ENCODE results near the gene ZRSR2. TPM values are rescaled to one million over a fixed set of nuclear protein-coding genes. Genes with fewer than 3 reads are reported as not detected.
A peak's percentile ranks its signal among the peaks of the same experiment; 100 is the strongest.
"Not testable (repeated sequence)": the region's sequence is repeated elsewhere in the genome, so short reads cannot be mapped to it uniquely, and the experiment has no call there.

ZRSR2 gene
- polyA plus RNA-seq, 4 donors = 12.3 to 19.9 (median 16.3) TPM

DNA sequence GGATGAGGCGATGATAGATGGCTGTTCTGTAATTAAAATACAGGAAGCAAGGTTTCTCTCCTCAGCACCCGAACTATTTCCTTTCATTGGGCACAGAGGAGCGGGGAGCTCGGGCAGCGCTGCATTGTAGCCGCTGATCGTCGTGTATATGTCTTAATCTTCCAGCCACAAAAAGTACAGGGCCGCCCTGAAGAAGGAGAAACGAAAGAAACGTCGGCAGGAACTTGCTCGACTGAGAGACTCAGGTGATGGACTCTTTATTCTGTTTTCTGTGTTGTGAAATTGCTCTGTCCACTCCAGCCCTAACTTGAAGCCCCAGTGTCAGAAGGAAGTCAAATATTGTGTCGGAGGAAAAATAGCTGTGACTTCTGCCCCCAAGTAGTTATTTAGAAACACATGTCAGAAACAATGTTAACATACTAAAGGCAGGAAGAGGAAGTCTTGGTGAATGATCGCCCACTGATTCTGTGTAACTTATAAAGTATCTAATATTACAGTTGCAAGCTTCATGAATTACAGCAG lies 546 bp downstream of the ZRSR2 start:
- peak in 2 of 4 donors; percentile 21 to 26 for DNase-seq (ENCODE audit: low read depth in 4 of 4, low spot score in 2 of 4)

DNA sequence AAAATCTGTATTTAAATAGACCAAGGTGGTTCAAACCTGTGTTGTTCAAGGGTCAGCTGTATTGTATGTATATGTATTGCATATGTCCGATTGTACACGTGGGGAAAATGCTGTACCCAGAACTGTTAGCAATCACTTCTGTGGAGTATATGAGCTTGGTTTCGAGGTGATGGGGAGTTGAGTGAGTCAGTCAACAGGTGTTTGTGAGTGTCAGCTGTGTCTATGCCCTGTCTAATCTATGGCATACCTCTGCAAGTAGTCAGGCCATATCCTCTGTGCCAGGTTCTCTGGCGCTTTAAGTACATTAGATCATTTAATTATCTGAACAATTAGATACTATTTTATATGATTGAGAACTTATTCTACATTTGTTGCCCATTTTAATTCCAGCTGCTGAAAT lies 7.4 kb downstream of the ZRSR2 start:
- no peak for DNase-seq (ENCODE audit: low read depth in 4 of 4, low spot score in 2 of 4)

DNA sequence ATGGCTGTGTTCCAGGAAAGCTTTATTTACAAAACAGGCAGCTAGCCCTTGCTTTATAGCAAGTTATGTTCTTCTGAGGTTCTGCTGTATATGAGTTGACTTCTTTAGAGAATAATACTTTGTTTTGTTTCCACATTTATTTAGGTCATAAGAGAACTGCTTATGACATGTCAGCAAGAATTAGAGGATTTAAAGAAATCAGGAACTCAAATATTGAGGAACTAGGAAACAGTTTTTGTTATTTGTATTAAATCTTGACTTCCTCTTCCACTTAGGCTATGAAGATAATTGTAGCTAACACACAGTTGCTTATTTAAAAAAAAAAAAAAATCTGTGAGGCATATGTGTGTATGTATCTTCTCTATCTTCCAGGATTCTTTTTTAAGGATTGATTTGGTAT lies 14.3 kb downstream of the ZRSR2 start:
- no peak for DNase-seq (ENCODE audit: low read depth in 4 of 4, low spot score in 2 of 4)

DNA sequence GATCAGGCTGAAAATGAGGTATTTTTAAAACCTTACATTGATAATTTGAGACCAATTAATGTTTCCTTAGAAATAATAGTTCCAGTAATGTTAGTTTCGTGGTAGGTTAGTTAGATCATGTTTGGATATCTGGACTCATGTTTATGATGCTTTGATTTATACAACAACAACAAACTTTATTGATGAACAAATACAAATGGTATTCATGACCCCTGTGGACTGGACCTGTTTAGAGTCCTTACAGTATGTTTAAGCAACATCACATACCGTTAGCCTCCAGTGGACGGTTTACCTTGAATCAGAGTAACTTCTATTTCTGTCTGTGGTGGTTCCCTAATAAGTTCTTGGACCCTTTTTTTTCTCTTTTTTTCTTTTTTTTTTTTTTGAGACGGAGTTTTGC lies 18.0 kb downstream of the ZRSR2 start:
- DNase-seq (ENCODE audit: low read depth in 4 of 4, low spot score in 2 of 4) = no peak

DNA sequence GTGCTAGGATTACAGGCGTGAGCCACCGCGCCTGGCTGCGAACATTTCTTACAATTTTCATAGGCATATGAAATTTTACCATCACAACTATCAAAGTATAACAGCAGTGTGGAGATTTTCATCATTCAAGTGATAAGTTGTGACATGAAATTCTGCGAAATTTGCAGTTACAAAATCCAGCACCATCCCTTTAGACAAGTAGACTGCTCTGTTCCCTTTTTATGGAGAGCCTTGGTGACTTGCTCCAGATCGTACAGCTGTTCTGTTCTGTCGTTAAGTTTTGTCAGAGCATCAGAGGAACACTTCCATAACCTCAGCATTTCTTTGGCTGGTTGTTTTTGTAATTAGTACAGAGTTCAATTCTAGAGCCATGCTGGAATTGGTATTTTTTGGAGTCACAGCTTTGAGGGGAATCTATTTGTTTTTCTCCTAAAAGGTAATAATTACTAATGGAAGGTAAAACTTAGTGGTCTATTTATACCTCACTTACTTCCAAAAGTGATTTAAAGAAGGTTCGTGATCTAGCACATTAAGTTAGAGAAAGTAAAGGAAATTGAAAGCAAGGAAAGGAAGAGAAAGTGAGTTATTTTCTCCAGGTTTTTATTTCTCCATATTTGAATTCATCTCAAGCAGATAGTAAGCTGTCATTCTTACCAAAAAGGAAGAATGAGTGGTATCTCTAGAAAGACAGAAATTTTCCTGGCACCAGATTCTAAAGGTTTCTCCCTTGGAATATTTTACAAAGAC lies 22.1 kb downstream of the ZRSR2 start:
- no peak for DNase-seq (ENCODE audit: low read depth in 4 of 4, low spot score in 2 of 4)

DNA sequence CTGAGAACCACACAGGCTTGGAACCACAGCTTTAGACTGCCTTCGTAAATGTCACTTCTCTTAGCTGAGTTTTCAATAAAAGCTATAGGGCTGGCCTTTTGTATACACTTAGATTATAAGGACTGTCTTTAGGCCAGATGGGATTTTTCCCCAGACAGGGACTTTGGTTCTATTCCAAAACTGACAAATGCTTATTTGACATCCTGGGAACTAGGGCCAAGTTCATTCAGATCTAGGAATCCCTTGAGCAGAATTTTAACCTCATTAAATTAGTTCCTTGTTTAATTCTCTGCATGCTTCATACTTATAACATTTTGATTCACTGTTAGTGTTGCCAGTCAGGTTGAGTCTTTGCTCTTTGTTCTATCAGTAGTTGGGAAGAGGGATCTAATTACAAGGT lies 23.1 kb downstream of the ZRSR2 start:
- DNase-seq (ENCODE audit: low read depth in 4 of 4, low spot score in 2 of 4) = no peak

DNA sequence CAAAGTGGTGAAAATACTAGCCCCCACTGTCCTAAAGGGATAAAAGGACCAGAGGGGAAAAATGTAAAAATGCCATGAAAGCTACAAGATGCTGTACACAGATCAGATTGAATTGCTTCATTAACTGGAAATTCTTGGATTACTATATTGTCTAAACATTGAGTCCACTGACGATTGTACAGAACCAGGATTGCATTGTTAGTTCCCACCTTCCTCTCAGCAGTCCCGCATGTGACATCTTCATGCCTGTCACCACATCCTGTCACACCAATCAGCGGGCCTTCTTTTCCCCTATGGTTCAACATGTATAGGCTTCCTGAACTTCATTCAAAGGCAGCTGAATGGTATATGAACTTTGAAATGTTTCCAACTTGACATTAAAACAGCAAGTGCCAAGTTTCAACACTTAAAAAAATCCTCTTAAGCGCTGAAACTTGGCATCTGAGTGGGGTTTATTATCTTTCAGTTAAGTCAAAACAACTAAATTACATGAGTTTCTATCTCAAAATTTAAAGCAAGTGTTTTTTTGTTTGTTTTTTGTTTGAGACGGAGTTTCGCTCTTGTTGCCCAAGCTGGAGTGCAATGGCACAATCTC lies 24.6 kb downstream of the ZRSR2 start:
- no peak for DNase-seq (ENCODE audit: low read depth in 4 of 4, low spot score in 2 of 4)

DNA sequence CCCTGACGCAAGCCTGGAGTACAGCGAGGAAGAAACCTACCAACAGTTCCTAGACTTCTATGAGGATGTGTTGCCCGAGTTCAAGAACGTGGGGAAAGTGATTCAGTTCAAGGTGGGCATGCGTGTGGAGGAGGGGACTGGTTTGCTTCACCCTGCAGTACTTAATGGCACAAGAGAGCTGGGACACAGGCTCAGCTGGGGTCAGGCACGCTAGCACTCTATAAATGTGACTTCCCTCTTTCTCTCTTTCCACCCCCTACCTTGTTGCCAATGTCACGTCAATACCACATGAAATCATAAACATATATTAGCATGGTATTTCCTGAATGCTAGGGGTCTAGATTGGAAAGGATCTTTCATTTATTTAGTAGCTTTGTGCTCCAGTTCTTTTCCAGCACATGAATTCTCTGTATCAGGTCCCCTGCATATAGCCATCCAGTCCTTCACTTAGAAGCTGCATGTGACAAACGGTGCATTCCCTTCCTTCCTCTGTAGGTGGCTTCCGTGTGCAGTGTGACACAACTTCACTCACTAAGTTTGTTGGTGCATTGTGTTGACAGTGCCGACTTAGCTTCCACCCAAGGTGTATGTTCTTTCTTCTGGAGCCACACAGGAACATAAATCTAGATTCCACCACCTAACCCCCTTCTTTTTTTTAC lies 25.6 kb downstream of the ZRSR2 start:
- DNase-seq (ENCODE audit: low read depth in 4 of 4, low spot score in 2 of 4) = peak in 1 of 4 donors; percentile 8

DNA sequence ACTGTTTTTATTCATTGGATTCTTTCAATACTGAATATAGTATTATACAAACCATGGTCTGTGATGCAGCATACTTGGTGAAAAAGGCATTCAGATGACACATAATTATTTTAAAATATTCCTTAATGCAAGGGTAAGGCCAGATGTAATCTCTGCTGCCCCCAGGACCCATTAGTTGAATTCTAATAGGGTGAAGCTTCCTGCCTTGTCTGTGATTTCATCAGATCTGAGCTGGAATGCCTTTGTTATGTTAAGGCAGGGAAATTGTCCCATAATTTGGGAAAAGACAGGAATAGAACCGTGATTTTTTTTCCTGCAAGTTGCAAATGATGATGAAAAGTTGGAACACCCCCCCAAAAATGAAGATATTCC lies 26.1 kb downstream of the ZRSR2 start:
- no peak for DNase-seq (ENCODE audit: low read depth in 4 of 4, low spot score in 2 of 4)

DNA sequence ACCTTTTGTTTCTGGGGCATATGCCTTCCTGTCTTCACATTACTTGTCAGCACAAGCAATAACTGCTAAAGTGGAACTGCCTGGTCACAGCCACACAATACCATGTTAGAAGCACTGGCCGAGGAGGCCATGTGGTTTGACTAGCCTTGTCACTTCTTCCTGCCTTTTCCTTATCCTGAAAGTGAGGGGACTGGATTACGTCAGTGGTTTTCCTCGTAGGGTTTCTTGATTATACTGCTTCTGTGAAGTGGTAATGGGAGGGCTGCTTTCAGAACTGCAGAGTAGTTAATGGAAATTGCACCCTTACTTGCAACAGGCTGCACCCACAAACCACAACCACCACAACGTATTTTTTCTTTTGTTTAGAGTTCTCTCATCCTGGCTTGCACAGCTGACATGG lies 26.6 kb downstream of the ZRSR2 start:
- DNase-seq (ENCODE audit: low read depth in 4 of 4, low spot score in 2 of 4) = no peak

DNA sequence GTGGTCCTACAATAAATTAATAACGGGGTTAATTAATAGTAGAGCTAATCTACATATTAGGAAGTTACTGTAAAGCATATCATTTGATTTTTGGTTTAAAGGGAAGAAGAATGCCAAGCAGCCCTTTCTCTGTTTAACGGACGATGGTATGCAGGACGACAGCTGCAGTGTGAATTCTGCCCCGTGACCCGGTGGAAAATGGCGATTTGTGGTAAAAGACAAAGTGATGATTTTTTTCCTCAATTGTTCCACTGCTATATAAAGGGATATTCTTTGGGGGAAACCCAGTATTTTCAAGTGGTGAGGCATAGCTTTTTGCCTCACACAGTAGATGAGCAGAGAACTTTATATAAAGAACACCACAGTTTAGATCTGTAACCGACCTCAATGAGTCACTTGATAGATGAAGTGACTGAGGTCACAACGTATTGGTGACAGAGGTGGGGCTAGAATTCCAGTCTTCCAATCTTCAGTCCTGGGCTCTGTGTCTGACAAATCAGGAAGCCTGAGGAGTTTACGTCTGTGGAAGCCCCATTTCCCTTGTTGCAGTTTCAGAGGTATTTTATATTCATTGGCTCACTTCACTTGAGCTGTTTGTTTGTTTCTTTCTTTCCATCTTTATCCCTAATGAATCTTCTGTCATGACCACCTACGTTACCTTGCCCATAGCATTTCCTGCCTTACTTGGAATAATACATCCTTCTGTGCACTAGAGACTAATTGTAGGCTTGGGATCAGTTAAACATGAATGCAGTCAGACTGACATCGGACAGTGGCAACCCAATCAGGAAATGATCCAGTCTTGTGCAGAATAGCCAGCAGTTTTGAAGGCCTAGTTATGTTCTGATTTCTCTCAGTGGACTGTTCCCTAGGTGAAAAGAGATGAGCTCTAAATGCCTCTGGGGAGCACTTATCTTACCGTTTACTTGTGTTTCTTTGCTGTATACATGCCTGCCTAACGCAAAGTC lies 30.1 kb downstream of the ZRSR2 start:
- DNase-seq (ENCODE audit: low read depth in 4 of 4, low spot score in 2 of 4) = no peak

DNA sequence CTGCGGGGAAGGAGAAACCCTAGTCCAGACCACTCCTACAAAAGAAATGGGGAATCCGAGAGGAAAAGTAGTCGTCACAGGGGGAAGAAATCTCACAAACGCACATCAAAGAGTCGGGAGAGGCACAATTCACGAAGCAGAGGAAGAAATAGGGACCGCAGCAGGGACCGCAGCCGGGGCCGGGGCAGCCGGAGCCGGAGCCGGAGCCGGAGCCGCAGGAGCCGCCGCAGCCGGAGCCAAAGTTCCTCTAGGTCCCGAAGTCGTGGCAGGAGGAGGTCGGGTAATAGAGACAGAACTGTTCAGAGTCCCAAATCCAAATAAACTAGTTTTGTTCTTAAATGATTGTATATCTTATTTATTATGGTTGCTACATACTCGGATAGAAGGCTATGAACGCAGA lies 32.6 kb downstream of the ZRSR2 start:
- DNase-seq (ENCODE audit: low read depth in 4 of 4, low spot score in 2 of 4) = no peak

DNA sequence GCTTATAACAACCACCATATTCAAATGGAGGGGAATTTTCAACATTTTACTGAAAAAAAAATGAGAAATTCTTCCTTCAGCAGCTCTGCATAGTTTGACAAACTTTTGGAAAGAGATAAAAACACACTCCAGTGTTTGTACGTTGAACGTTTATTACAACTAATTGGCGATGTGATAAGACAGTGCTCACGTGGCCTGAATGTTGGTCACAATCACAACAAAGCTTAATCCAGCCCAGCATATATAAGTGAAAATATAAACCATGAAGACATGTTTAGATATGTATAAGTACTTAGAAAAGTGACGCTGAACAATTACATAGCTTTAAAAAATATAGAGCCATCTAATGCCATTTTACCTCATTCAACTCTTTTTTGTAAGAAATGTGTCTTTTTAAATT lies 35.7 kb downstream of the ZRSR2 start:
- DNase-seq (ENCODE audit: low read depth in 4 of 4, low spot score in 2 of 4) = no peak

DNA sequence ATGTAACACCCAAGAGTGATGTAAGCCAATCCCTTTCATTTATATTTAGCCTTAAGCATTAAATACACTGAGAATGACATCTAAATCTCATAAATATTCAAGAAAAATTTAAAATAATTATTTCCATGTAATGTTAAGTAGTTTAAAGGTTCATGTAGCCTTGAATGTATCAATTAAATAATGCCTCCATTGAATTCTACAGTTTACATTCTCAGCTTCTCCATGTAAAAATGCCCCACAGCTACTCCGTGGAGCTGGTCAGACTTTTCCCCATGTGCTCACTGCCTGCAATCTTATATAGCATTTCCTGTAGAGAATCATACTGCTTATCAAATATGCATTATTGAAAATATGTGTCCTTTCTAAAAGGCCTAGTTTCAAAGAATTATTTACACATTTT lies 38.9 kb downstream of the ZRSR2 start:
- no peak for DNase-seq (ENCODE audit: low read depth in 4 of 4, low spot score in 2 of 4)

DNA sequence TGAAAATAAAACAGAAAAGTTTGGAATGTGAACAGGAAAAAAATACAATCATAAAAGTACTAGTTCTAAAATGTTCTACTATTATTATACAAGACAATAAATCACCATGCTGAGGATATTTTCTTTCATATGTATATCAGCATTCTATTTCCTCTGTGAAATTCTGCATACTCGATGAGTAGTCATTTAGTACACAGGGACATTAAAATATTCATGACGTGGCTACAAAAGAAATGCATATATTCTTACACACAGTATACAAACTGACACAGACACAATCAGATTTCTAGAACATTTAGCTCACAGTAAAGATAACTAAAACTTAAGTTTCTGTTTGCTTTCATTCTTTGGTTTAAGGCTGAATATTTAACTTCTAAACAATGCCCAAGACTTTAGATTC lies 41.1 kb downstream of the ZRSR2 start:
- not testable (repeated sequence) for DNase-seq (ENCODE audit: low read depth in 4 of 4, low spot score in 2 of 4)

DNA sequence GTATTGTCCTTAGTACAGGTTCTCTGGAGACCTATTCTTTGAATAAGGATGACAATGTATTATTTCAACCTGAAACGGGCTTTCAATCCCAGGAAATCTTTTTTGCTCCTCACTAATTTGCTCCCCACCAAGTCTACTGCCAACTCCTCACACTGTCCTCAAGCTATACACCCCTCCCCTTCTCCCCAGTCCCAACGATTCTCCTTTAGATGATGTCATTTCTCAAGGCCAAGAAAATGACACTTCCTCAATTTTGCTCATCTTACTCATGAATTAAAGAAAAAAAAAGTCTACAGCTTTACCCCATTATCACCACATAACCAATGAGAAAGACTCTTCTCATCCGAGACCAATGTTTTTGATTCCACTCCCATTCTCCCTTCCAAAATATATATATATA lies 43.8 kb downstream of the ZRSR2 start:
- no peak for DNase-seq (ENCODE audit: low read depth in 4 of 4, low spot score in 2 of 4)

DNA sequence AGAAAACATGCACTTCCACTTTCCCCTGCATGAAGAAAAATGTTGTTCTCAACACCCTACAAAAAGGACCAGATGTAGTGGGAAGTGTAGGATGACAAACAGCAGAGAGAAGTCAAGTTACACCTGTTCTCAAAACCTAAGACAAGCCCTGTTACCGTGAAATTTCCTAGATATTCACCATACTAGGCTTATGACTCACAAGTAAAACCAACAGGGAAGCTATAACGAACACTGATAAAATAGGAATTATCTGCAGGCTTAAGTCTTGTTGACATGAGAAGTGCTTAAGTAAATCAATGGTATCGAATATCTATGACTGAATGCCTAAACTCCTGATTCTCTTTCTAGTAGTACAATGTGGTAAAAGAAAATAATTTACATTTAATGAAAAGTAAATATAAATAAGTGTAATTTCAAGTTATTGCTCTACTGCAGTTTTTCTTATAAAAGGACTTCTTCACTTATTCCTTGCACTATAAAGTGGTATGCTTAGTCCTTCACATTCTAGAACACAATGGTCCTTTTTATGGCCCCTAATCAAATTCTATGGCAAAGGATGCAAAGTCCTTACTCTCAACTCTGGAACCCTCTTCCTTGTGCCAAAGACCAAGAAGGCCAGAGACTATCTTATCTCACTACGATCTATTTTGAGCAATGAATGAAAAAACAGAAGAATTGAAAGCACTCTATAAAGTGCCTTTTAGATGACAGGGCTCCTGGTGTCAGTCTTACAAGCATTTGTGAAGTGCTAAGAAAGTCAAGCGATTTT lies 44.7 kb downstream of the ZRSR2 start:
- DNase-seq (ENCODE audit: low read depth in 4 of 4, low spot score in 2 of 4) = no peak

DNA sequence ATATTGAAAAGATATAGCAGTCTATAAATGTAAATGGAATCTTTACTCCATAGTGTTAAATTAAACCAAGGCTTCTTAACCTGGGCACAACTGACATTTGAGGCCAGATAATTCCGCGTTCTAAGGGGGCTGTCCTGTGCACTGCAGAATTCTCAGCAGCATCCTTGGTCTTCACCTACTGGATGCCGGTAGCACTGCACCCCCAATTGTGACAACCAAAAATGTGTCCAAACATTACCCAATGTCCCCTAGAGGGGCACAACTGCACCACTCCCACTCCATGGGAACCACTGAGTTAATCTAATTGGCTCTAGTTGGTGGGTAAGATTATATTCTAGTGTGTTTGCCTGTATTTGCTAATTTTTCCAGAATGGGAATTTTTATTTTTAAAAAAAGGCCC lies 47.7 kb downstream of the ZRSR2 start:
- DNase-seq (ENCODE audit: low read depth in 4 of 4, low spot score in 2 of 4) = no peak

DNA sequence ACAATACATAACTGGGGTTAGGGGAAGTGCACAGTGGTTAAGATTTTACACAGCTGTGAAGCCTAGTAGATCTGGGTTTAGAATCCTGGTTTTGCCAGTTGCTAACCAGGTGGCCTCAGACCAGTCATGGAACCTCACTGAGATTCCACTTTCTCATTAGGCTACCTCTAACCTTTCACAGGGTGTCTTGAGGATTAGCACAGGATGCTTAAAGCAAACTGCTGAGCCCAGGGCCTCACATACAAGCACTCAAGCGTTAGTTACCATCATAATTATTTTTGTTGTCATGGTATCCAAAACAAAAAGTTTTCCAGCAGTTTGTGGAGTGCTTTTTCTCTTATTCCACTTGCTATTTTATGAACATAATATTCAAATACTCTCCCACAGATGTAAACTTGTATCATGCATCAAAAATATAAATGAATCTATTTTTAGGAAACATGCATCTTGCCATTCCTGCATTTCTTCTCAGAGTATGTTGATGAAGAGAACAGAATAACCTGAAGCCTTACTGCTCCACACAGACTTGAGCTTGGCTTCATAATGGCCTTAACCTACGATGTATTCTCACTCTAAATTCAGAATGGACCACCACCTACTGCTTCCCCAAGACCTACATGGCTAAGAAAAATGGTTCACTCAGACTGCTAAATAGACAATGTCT lies 51.7 kb downstream of the ZRSR2 start:
- DNase-seq (ENCODE audit: low read depth in 4 of 4, low spot score in 2 of 4) = no peak

All from left renal cortex interstitium (tissue), 4 donors.